ENCODE data around the gene OR5H15.
"Not testable (repeated sequence)": the region's sequence is repeated elsewhere in the genome, so short reads cannot be mapped to it uniquely, and the experiment has no call there.

OR5H15 gene

GRCh38 chr3:98166396-98166795, at the start of gene OR5H15:
Gene OR5H15 (plus strand): TSS chr3:98166696. CDS start chr3:98168700, 2,004 bp downstream.
- no peak for DNase-seq

- DNase-seq = no peak
These were observed 36.1 kb upstream of the OR5H15 start, which contains the start of gene OR5H1 for GRCh38 chr3:98130421-98130820. Gene OR5H1 (plus strand): TSS chr3:98130721. CDS start chr3:98132698, 1,977 bp downstream.

- DNase-seq = no peak
These were observed 29.9 kb upstream of the OR5H15 start for GRCh38 chr3:98136631-98137030.

GRCh38 chr3:98137826-98138557, 28.5 kb upstream of the OR5H15 start:
- not testable (repeated sequence) for DNase-seq

- no peak for DNase-seq
These were observed 26.0 kb upstream of the OR5H15 start for GRCh38 chr3:98140531-98140930.

GRCh38 chr3:98147179-98147578, 19.3 kb upstream of the OR5H15 start, which contains the start of gene OR5H14:
Gene OR5H14 (plus strand): TSS chr3:98147479. CDS start chr3:98149386, 1,907 bp downstream.
- DNase-seq = no peak

GRCh38 chr3:98148751-98149150, 17.7 kb upstream of the OR5H15 start:
- DNase-seq = no peak

- not testable (repeated sequence) for DNase-seq
These were observed 17.0 kb upstream of the OR5H15 start for GRCh38 chr3:98149456-98149855.

- no peak for DNase-seq
These were observed 15.3 kb upstream of the OR5H15 start for GRCh38 chr3:98151241-98151640.

- no peak for DNase-seq
These were observed 4.6 kb downstream of the OR5H15 start for GRCh38 chr3:98171071-98171470.

GRCh38 chr3:98172621-98173020, 6.1 kb downstream of the OR5H15 start:
- no peak for DNase-seq

GRCh38 chr3:98180319-98180890, 13.9 kb downstream of the OR5H15 start:
- no peak for DNase-seq

- no peak for DNase-seq
These were observed 15.7 kb downstream of the OR5H15 start for GRCh38 chr3:98182196-98182595.

- DNase-seq = no peak
These were observed 18.7 kb downstream of the OR5H15 start for GRCh38 chr3:98185180-98185579.

GRCh38 chr3:98188545-98188944, 22.0 kb downstream of the OR5H15 start:
- DNase-seq = no peak

- not testable (repeated sequence) for DNase-seq
These were observed 24.4 kb downstream of the OR5H15 start for GRCh38 chr3:98190911-98191310.

GRCh38 chr3:98196293-98196692, 29.8 kb downstream of the OR5H15 start:
- DNase-seq = not testable (repeated sequence)

GRCh38 chr3:98199020-98199419, 32.5 kb downstream of the OR5H15 start:
- DNase-seq = no peak

- no peak for DNase-seq
These were observed 42.7 kb downstream of the OR5H15 start for GRCh38 chr3:98209244-98209643.

- no peak for DNase-seq
These were observed 46.8 kb downstream of the OR5H15 start for GRCh38 chr3:98213276-98213675.

- no peak for DNase-seq
These were observed 48.6 kb downstream of the OR5H15 start for GRCh38 chr3:98215051-98215450.

Data from retina (tissue), 1 donor.